A673 (cell line): ENCODE data around the gene EIF2AK3. TPM values are rescaled to one million over a fixed set of nuclear protein-coding genes. Genes with fewer than 3 reads are reported as not detected.
"Not testable (repeated sequence)": the region's sequence is repeated elsewhere in the genome, so short reads cannot be mapped to it uniquely, and the experiment has no call there.

Experiments used
- BruUV-seq: library from RNA; stranded (reverse); fragments of 400-500 nt; replicated peaks from 2 replicates; lab custom pipeline; 2021; lab: Mats Ljungman, UMichigan
- CTCF ChIA-PET: fragments of 300-600 bp; sonication (Branson Sonifier 250); formaldehyde crosslinking; loops from one replicate; lab custom pipeline; 2022; ENCODE audit warnings: antibody characterized with exemption; lab: Charles Lee
- POLR2A ChIA-PET: fragments of 300-600 bp; sonication (Branson Sonifier 250); formaldehyde crosslinking; loops from one replicate; lab custom pipeline; 2022; ENCODE audit warnings: antibody characterized with exemption; ENCODE audit not compliant: low non-redundant PET; lab: Charles Lee
- DNase-seq: peaks from one replicate; pipeline ENCODE4 v3.0.0-alpha.2; 2015; ENCODE audit warnings: low spot score
- H3K27ac ChIP-seq: fragments of 200-600 bp; sonication (generic); 2 replicates; pipeline ENCODE4 v1.5.1; 2016; ENCODE audit warnings: mixed run types, low read depth, mild to moderate bottlenecking, mixed read lengths, antibody characterized with exemption, low read length; ENCODE audit not compliant: poor library complexity, severe bottlenecking
- H3K27me3 ChIP-seq: fragments of 200-600 bp; sonication (generic); replicated peaks from 2 replicates; pipeline ENCODE4 v1.6.1; 2017; ENCODE audit warnings: mixed run types, low read depth, mild to moderate bottlenecking, mixed read lengths, antibody characterized with exemption, low read length; ENCODE audit not compliant: insufficient read depth, poor library complexity
- H3K36me3 ChIP-seq: fragments of 200-600 bp; sonication (generic); 2 replicates; pipeline ENCODE4 v1.6.1; 2016; ENCODE audit warnings: mixed run types, mild to moderate bottlenecking, mixed read lengths, antibody characterized with exemption, low read length; ENCODE audit not compliant: insufficient read depth, poor library complexity, severe bottlenecking
- H3K4me1 ChIP-seq: fragments of 200-600 bp; sonication (generic); 2 replicates; pipeline ENCODE4 v1.6.1; 2017; ENCODE audit warnings: mixed run types, mild to moderate bottlenecking, mixed read lengths, antibody characterized with exemption, low read length; ENCODE audit not compliant: insufficient read depth, poor library complexity, severe bottlenecking
- H3K4me3 ChIP-seq: fragments of 200-600 bp; sonication (generic); 2 replicates; pipeline ENCODE4 v1.5.1; 2016; ENCODE audit warnings: low read depth, mixed run types, mild to moderate bottlenecking, mixed read lengths, low read length; ENCODE audit not compliant: poor library complexity, severe bottlenecking
- H3K9me3 ChIP-seq: fragments of 200-600 bp; sonication (generic); 2 replicates; pipeline ENCODE4 v1.6.1; 2016; ENCODE audit warnings: mixed run types, low read depth, mild to moderate bottlenecking, mixed read lengths, antibody characterized with exemption, low read length; ENCODE audit not compliant: poor library complexity, severe bottlenecking
- EZH2 ChIP-seq: fragments of 200-600 bp; sonication (generic); IDR thresholded peaks from 2 replicates; pipeline ENCODE4 v1.6.1; 2017; ENCODE audit warnings: borderline replicate concordance, low read depth, mild to moderate bottlenecking, mixed read lengths, antibody characterized with exemption, low read length; ENCODE audit not compliant: poor library complexity, severe bottlenecking
- intact Hi-C: fragments of 100-400 bp; cut with micrococcal nuclease; formaldehyde crosslinking; loops from one replicate; pipeline ENCODE4 v1.10.0; 2022; ENCODE audit not compliant: unreplicated experiment
- total RNA-seq: library from RNA; stranded (reverse); gene quantifications from 2 replicates; pipeline ENCODE4 v1.2.3, GENCODE V29; 2021
- TF ChIP-seq, protein P1 (sequence below): fragments of 300-800, 200-600 bp; sonication (generic); conservative IDR thresholded peaks from 2 replicates; pipeline ENCODE4 v1.5.1; 2017; ENCODE audit warnings: low read depth, mild to moderate bottlenecking, antibody characterized with exemption, low read length, moderate library complexity, mixed read lengths

The EIF2AK3 gene
- total RNA-seq, 1 experiment from 2014 or later = 5.1 TPM

GRCh38 chr2:88554189-88554588, 73.1 kb downstream of the EIF2AK3 start:
- intact Hi-C loops = no loop called here
- H3K4me3 ChIP-seq = no peak overlapping the region
- BruUV-seq = no TSS peak
- H3K9me3 ChIP-seq = no peaks in the 10 kb centered on the region
- no peak for DNase-seq
- H3K36me3 ChIP-seq = no peaks in the 10 kb centered on the region
- TF ChIP-seq, protein P1, sequence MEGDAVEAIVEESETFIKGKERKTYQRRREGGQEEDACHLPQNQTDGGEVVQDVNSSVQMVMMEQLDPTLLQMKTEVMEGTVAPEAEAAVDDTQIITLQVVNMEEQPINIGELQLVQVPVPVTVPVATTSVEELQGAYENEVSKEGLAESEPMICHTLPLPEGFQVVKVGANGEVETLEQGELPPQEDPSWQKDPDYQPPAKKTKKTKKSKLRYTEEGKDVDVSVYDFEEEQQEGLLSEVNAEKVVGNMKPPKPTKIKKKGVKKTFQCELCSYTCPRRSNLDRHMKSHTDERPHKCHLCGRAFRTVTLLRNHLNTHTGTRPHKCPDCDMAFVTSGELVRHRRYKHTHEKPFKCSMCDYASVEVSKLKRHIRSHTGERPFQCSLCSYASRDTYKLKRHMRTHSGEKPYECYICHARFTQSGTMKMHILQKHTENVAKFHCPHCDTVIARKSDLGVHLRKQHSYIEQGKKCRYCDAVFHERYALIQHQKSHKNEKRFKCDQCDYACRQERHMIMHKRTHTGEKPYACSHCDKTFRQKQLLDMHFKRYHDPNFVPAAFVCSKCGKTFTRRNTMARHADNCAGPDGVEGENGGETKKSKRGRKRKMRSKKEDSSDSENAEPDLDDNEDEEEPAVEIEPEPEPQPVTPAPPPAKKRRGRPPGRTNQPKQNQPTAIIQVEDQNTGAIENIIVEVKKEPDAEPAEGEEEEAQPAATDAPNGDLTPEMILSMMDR = 0 out of 2 replicates have a peak, but pooled peaks have one; percentile 25
- no peak for TF ChIP-seq EZH2
- POLR2A ChIA-PET = no interaction called here
- H3K4me1 ChIP-seq = no peaks in the 10 kb centered on the region
- H3K27me3 ChIP-seq = peaks cover 13% of the 10 kb centered on the region
- H3K27ac ChIP-seq = no peak overlapping the region
- CTCF ChIA-PET = no interaction called here

- ChIA-PET POLR2A (no interaction called here), CTCF (no interaction called here)
- intact Hi-C loops = no loop called here
- BruUV-seq = no TSS peak
- Histone ChIP-seq H3K27ac (no peak overlapping the region), H3K27me3 (peaks cover 13% of the 10 kb centered on the region), H3K36me3 (no peaks in the 10 kb centered on the region), H3K4me1 (no peaks in the 10 kb centered on the region), H3K4me3 (no peak overlapping the region), H3K9me3 (no peaks in the 10 kb centered on the region)
- TF ChIP-seq, protein P1 = no peak
- no peak for TF ChIP-seq EZH2
- DNase-seq = no peak
These were observed 77.5 kb downstream of the EIF2AK3 start for GRCh38 chr2:88549616-88550292.

GRCh38 chr2:88546291-88546690, 81.0 kb downstream of the EIF2AK3 start:
- DNase-seq, POLR2A ChIA-PET, H3K9me3 ChIP-seq, H3K4me1 ChIP-seq, H3K36me3 ChIP-seq, CTCF ChIA-PET, BruUV-seq, H3K4me3 ChIP-seq, H3K27ac ChIP-seq, intact Hi-C loops: not testable (repeated sequence)
- peaks cover 13% of the 10 kb centered on the region for H3K27me3 ChIP-seq

GRCh38 chr2:88545118-88545517, 82.1 kb downstream of the EIF2AK3 start:
- Histone ChIP-seq H3K4me1 (no peaks in the 10 kb centered on the region), H3K27me3 (peaks cover 5% of the 10 kb centered on the region), H3K4me3 (no peak overlapping the region), H3K27ac (no peak overlapping the region), H3K9me3 (no peaks in the 10 kb centered on the region), H3K36me3 (no peaks in the 10 kb centered on the region)
- TF ChIP-seq EZH2 = no peak
- TF ChIP-seq, protein P1 = no peak
- CTCF ChIA-PET = no interaction called here
- peak; percentile 61 for DNase-seq
- POLR2A ChIA-PET = no interaction called here
- intact Hi-C loops = no loop called here
- no TSS peak for BruUV-seq
